Fibroblast of the aortic adventitia (primary cell): ENCODE data around the gene RET. TPM values are rescaled to one million over a fixed set of nuclear protein-coding genes. Genes with fewer than 3 reads are reported as not detected.

Experiments
- DNase-seq: peaks from one replicate; pipeline ENCODE4 v3.0.0-alpha.2; 2010; ENCODE audit warnings: low read depth
- H3K4me3 ChIP-seq: 2 replicates; pipeline ENCODE4 v1.5.1; 2011; ENCODE audit warnings: low read depth, mild to moderate bottlenecking, control low read depth, low read length, moderate library complexity
- total RNA-seq: library from RNA; depleted of rRNA; stranded (reverse); fragments of >200 nt; gene quantifications from 2 replicates; pipeline ENCODE4 v1.2.3, GENCODE V29; 2012; ENCODE audit warnings: low replicate concordance
- TF ChIP-seq, protein P1 (sequence below): IDR thresholded peaks from 2 replicates; pipeline ENCODE4 v1.5.1; 2011; ENCODE audit warnings: mild to moderate bottlenecking, low read length, control low read depth, inconsistent platforms; ENCODE audit not compliant: insufficient read depth

RET gene
- total RNA-seq, 1 donor = 0.27 TPM

DNA sequence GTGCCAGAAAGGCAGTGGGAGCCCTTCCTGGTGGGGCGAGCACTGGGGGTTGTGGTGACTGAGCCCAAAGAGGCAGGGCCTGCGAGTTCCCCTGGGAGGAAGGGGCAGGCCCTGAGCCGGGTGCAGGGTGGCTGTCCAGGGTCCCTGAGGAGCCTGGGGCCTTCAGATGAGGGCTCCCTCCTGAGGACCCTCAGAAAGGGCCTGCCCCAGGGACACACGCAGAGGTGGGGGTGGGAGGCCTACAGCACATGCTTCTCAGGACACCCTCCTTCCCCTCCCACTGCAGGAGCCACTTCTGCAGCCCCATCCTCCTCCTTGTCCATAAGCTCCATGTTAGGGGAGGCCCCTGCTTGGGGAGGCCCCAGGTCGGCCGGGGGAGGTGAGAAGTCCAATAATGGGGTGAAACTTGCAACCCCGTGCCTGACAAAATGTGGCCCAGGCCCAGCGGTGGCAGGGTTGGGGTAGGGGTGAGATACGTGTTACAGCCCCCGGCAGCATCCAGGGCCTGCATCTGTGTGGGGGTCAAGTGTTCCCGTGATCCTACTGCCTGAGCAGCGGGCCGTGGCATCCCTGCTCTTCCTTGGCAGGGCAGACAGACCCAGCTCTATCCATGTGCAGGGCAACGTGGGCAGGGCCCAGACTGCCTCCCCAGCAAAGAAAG lies 31.8 kb upstream of the RET start:
- TF ChIP-seq, protein P1, sequence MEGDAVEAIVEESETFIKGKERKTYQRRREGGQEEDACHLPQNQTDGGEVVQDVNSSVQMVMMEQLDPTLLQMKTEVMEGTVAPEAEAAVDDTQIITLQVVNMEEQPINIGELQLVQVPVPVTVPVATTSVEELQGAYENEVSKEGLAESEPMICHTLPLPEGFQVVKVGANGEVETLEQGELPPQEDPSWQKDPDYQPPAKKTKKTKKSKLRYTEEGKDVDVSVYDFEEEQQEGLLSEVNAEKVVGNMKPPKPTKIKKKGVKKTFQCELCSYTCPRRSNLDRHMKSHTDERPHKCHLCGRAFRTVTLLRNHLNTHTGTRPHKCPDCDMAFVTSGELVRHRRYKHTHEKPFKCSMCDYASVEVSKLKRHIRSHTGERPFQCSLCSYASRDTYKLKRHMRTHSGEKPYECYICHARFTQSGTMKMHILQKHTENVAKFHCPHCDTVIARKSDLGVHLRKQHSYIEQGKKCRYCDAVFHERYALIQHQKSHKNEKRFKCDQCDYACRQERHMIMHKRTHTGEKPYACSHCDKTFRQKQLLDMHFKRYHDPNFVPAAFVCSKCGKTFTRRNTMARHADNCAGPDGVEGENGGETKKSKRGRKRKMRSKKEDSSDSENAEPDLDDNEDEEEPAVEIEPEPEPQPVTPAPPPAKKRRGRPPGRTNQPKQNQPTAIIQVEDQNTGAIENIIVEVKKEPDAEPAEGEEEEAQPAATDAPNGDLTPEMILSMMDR = no peak
- DNase-seq = no peak
- no peak overlapping the region for H3K4me3 ChIP-seq

DNA sequence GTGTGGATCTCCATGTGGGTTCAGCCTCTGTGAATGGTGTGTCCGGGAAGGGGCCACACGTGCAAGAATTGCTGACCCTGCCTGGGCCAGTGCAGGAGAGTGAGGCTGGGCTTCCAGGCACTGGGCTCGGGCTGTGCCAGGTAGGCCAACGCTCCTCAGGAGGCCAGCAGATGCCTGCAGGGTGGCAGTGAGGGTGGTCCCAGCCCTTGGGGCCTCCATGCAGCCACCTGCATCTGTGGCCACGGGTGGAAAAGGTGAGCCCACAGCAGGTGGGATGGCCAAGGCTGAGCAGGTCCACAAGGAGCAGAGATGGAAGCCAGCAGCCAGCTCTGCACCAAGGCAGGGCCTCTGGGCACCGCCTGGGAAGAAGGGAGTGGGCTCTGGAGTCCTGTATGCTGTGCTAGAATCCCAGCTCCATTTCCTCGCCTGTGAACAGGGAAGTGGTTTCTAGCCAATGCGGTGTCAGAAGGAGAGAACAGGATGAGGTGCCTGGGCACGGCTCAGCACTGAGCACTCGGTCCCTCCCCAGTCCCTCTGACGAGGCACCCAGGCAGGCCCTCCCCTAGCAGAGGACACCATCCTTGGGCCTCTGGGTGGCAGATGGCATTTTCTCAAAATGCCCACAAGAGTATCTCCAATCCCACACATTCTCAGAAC lies 31.1 kb upstream of the RET start:
- DNase-seq = no peak
- H3K4me3 ChIP-seq = no peak overlapping the region
- TF ChIP-seq, protein P1 = no peak

DNA sequence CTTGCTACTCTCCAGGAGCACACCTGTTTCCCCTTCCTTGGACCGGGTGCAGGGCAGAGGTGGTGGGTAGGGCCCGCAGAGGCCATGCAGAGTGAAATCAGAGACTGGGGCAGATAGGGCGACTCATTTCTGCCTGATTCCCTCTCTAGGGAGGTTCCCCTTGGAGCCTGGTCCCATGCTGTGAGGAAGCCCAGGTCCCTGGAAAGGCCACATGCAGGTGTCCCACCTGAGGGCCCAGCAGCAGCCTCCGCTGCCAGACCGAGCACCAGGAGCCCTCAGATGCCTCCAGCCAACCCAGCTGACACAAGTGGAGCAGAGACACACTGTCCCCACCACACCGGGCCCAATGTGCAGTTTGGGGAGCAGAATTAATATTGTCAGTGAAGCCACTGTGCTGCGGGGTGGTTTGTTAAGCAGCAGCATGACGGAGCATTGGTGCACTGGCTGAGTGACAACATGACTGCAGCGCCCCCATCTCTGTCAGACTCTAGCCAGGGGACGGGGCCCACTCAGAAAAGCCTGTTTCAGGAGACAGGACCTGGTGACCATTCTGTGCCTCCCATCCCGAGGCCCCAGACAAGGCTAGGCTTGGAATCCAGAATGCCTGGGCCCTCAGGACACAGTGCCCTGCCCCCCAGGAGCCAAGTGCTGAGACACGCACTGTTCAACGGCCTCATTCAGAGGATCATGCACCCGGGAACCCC lies 30.4 kb upstream of the RET start:
- DNase-seq = no peak
- no peak overlapping the region for H3K4me3 ChIP-seq
- TF ChIP-seq, protein P1 = no peak

DNA sequence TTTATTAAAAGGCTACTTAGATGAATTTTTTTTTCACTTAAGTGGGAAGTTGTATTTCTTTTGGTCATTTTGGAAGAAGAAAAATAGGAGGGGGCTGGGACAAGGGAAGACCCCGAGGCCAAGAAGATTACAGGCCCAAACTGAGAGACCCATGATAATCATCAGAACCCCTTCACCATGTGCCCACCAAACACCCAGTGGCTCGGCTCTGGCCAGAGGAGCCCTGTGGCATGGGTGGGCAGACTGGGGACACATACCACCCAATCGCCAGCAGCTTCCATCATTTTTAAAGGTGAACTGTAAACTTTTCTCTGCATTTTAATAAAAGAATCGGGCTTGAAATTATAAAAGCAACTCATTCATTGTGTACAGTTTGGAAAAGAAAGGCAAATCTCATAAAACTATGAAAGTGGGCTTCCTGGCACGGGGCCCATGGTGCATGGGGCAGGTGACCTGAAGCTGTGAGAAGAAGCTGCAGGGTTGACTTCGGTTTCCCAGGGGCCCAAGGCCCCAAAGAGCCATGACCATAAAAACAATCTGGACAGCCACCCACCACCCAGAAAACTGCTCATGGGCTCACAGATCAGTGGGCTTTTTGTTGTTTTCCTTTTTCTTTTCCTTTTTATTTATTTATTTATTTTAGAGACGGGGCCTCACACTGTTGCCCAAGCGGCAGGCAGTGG lies 29.4 kb upstream of the RET start:
- DNase-seq = no peak
- TF ChIP-seq, protein P1 = no peak

DNA sequence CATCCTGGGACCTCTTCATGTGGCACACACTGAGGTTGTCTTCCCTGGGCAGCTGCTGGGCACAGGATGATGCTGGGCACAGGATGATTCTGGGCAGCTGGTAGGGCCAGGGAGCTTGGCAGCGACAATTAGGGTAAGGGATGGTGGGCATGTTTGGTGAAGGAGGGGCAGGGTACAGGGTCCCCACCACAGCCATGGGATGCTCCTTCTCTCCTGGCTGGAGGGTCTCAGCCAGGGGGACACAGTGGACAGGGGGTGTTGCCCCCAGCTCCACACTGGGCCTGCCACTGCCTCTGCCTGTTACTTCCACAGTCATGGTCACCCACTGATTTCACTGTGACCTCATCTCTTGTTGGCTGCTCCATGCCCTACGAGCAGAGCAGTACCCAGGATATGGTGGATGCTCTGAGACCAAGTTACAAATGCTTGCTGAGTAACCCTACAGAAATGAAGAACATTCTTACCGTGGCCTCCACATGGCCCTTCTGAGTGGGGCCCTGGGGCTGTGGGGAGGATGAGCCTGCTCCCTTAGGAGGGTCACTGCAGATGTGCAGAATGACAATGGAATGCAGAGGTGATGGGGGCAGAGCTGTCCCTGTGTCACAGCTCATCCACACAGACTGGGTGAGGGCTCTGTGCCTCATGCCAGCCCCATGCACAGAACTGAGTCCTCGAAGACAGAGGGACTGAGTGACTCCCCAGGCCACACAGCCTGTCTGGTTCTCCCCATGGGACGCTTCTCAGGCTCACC lies 28.4 kb upstream of the RET start:
- TF ChIP-seq, protein P1 = no peak
- no peak for DNase-seq
- H3K4me3 ChIP-seq = no peak overlapping the region

More for the DNA sequence above, 29.4 kb upstream of the RET start:
- H3K4me3 ChIP-seq = no peak overlapping the region

DNA sequence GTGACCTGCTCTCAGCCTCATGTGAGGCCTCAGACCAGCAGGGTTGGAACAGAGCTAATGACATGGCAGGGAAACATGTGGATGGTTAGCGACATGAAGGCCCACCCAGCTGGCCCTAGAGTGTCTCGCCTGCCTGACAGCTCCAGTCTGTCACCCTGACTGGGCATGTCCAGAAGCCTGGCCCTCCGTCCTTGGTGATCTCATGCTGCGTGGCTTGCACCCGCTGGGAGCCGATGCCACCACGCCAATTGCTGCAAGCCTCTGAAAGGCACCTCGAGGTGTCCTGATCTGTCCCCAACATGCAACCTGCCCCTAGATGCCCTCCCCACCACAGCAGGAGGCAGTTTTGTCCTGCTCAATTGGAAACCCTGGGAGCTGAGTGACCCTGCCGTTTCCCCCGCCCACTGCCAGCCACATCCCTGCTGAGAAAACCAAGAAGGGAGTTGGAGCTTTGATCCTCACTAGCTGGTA lies 27.8 kb upstream of the RET start:
- no peak for DNase-seq
- no peak overlapping the region for H3K4me3 ChIP-seq
- TF ChIP-seq, protein P1 = no peak
